SK-N-SH (cell line): ENCODE data around the gene GVQW3. TPM values are rescaled to one million over a fixed set of nuclear protein-coding genes. Genes with fewer than 3 reads are reported as not detected.

Experiments
- CTCF ChIA-PET: fragments of 300-600, 350-600 bp; formaldehyde crosslinking; extraction: SDS; loops from one replicate; lab custom pipeline; 2021; lab: Yijun Ruan, JAX
- POLR2A ChIA-PET: fragments of 350-600 bp; sonication (Branson Sonifier 250); formaldehyde crosslinking; extraction: SDS; loops from one replicate; lab custom pipeline; 2020; ENCODE audit warnings: antibody characterized with exemption, inconsistent platforms; lab: Yijun Ruan, JAX
- DNase-seq: peaks from one replicate; pipeline ENCODE4 v3.0.0; 2012
- H2AFZ ChIP-seq: fragments of 200-600 bp; sonication (generic); 2 replicates; pipeline ENCODE4 v1.8.1; 2016; ENCODE audit warnings: antibody characterized with exemption, mild to moderate bottlenecking, low read depth
- H3F3A ChIP-seq: fragments of 200-600 bp; sonication (generic); replicated peaks from 2 replicates; pipeline ENCODE3; 2016; ENCODE audit warnings: antibody characterized with exemption, mild to moderate bottlenecking; ENCODE audit not compliant: insufficient read depth
- H3K27ac ChIP-seq, 2 experiments: fragments of 200-500 bp in 1 of 2; fragments of 200-600 bp in 1 of 2; sonication (Bioruptor generic) in 1 of 2; sonication (generic), shearing (Covaris generic) in 1 of 2; 2 replicates each; pipeline versions ENCODE4 v1.5.1 to v1.6.1; 2014 to 2016; ENCODE audit warnings: low read depth in 2 of 2, inconsistent platforms in 1 of 2, low read length in 1 of 2, mild to moderate bottlenecking in 1 of 2, mixed read lengths in 1 of 2
- H3K27me3 ChIP-seq: fragments of 200-600 bp; sonication (generic), shearing (Covaris generic); 2 replicates; pipeline ENCODE4 v1.6.1; 2016; ENCODE audit warnings: mixed run types; ENCODE audit not compliant: insufficient read depth
- H3K36me3 ChIP-seq, 2 experiments: fragments of 200-500 bp in 1 of 2; fragments of 200-600 bp in 1 of 2; sonication (Bioruptor generic) in 1 of 2; sonication (generic) in 1 of 2; replicated peaks in 1 of 2; 2 replicates each; pipeline versions ENCODE3 to v1.5.1; 2014 to 2016; ENCODE audit warnings: low read length in 1 of 2, mild to moderate bottlenecking in 1 of 2; ENCODE audit not compliant: insufficient read depth in 2 of 2, control insufficient read depth in 1 of 2
- H3K4me1 ChIP-seq, 2 experiments: fragments of 200-500 bp in 1 of 2; fragments of 200-600 bp in 1 of 2; sonication (Bioruptor generic) in 1 of 2; sonication (generic), shearing (Covaris generic) in 1 of 2; 2 replicates each; pipeline versions ENCODE4 v1.5.1 to v1.6.1; 2014 to 2016; ENCODE audit warnings: low read depth in 1 of 2, low read length in 1 of 2, mixed run types in 1 of 2; ENCODE audit not compliant: insufficient read depth in 2 of 2, control insufficient read depth in 1 of 2
- H3K4me2 ChIP-seq: fragments of 200-600 bp; sonication (generic), shearing (Covaris generic); 2 replicates; pipeline ENCODE4 v1.6.1; 2017; ENCODE audit warnings: mixed run types
- H3K4me3 ChIP-seq, 2 experiments: fragments of 200-500 bp in 1 of 2; fragments of 200-600 bp in 1 of 2; sonication (Bioruptor generic) in 1 of 2; sonication (generic), shearing (Covaris generic) in 1 of 2; 2 replicates each; pipeline versions ENCODE4 v1.5.1 to v1.8.1; 2014 to 2016; ENCODE audit warnings: low read depth in 2 of 2, inconsistent platforms in 1 of 2, low read length in 1 of 2, mild to moderate bottlenecking in 1 of 2, mixed read lengths in 1 of 2, moderate library complexity in 1 of 2
- H3K79me2 ChIP-seq: fragments of 200-600 bp; sonication (generic); 2 replicates; pipeline ENCODE4 v1.8.1; 2017; ENCODE audit warnings: mild to moderate bottlenecking; ENCODE audit not compliant: insufficient read depth
- H3K9ac ChIP-seq: fragments of 200-600 bp; sonication (generic); 2 replicates; pipeline ENCODE4 v1.6.1; 2017; ENCODE audit warnings: mixed run types
- H3K9me2 ChIP-seq: fragments of 200-600 bp; sonication (generic); 2 replicates; pipeline ENCODE4 v1.6.1; 2017; ENCODE audit warnings: mixed run types
- H3K9me3 ChIP-seq: fragments of 200-600 bp; sonication (generic); 2 replicates; pipeline ENCODE4 v1.6.1; 2017; ENCODE audit warnings: mixed run types, mild to moderate bottlenecking, moderate library complexity
- H4K20me1 ChIP-seq: fragments of 200-600 bp; sonication (generic); 2 replicates; pipeline ENCODE4 v1.6.1; 2017; ENCODE audit warnings: mild to moderate bottlenecking, mixed run types; ENCODE audit not compliant: insufficient read depth
- GATA2 ChIP-seq: sonication (generic); formaldehyde crosslinking; IDR thresholded peaks from 2 replicates; pipeline ENCODE4 v1.5.0; 2020; ENCODE audit warnings: mild to moderate bottlenecking, missing genetic modification reagents
- IRF3 ChIP-seq: fragments of 150-350 bp; IDR thresholded peaks from 2 replicates; pipeline ENCODE4 v1.6.1; 2016; ENCODE audit warnings: mild to moderate bottlenecking, low read depth, low read length
- JUND ChIP-seq: IDR thresholded peaks from 2 replicates; pipeline ENCODE4 v1.4.0; 2012
- MEF2A ChIP-seq: IDR thresholded peaks from 2 replicates; pipeline ENCODE4 v1.4.0; 2012; ENCODE audit warnings: low read depth, borderline replicate concordance
- MXI1 ChIP-seq: IDR thresholded peaks from 2 replicates; pipeline ENCODE4 v1.6.1; 2012; ENCODE audit warnings: mild to moderate bottlenecking, low read depth, low read length, improper control_type of control experiment
- NRF1 ChIP-seq: IDR thresholded peaks from 2 replicates; pipeline ENCODE4 v1.6.1; 2012; ENCODE audit warnings: low read depth, mild to moderate bottlenecking, low read length
- RCOR1 ChIP-seq: fragments of 150-350 bp; IDR thresholded peaks from 2 replicates; pipeline ENCODE4 v1.6.1; 2017; ENCODE audit warnings: antibody characterized with exemption, low read length
- REST ChIP-seq: IDR thresholded peaks from 2 replicates; pipeline ENCODE4 v1.6.1; 2012; ENCODE audit warnings: mild to moderate bottlenecking, low read depth, low read length, moderate library complexity
- SMC3 ChIP-seq: IDR thresholded peaks from 2 replicates; pipeline ENCODE4 v1.6.1; 2012; ENCODE audit warnings: low read depth, low read length, improper control_type of control experiment
- TAF1 ChIP-seq: IDR thresholded peaks from 2 replicates; pipeline ENCODE4 v1.6.1; 2012; ENCODE audit warnings: low read depth, mild to moderate bottlenecking, low read length, moderate library complexity, borderline replicate concordance
- TCF12 ChIP-seq: IDR thresholded peaks from 2 replicates; pipeline ENCODE4 v1.4.0; 2012
- TEAD4 ChIP-seq: IDR thresholded peaks from 2 replicates; pipeline ENCODE4 v1.4.0; 2012; ENCODE audit warnings: mild to moderate bottlenecking, borderline replicate concordance; ENCODE audit not compliant: insufficient read depth
- USF1 ChIP-seq: IDR thresholded peaks from 2 replicates; pipeline ENCODE4 v1.4.0; 2012; ENCODE audit warnings: low read depth, borderline replicate concordance
- YY1 ChIP-seq: IDR thresholded peaks from 2 replicates; pipeline ENCODE4 v1.4.0; 2012; ENCODE audit warnings: low read depth, mild to moderate bottlenecking
- WGBS: methylation state at CpG from one replicate; pipeline ENCODE4 v1.1.6; 2017; ENCODE audit warnings: low lambda C conversion rate; 5-methylcytosine and 5-hydroxymethylcytosine counted together
- polyA plus RNA-seq, 3 experiments: library from polyadenylated mRNA; depleted of rRNA; stranded (reverse); fragments of >200 nt; gene quantifications; 2 replicates each; pipeline ENCODE4 v1.2.3, GENCODE V29; 2012

The GVQW3 gene
- polyA plus RNA-seq, 1 of the 3 experiments (the other 2 are of a cell fraction), result 2.3 TPM

- H3K4me3 ChIP-seq, result no peak overlapping the region
- H3K79me2 ChIP-seq, result no peaks in the 10 kb centered on the region
- no peaks in the 10 kb centered on the region for H4K20me1 ChIP-seq
- WGBS, result 80% methylated on average over 4 of the region's 4 CpGs
- no peak overlapping the region for H3K9ac ChIP-seq
- no peaks in the 10 kb centered on the region for H3K9me2 ChIP-seq
- no peak overlapping the region for H2AFZ ChIP-seq
- TF ChIP-seq USF1 (no peak), TCF12 (no peak), RCOR1 (no peak), MEF2A (no peak), MXI1 (no peak), TEAD4 (no peak), SMC3 (no peak), NRF1 (no peak), TAF1 (no peak), JUND (no peak), IRF3 (no peak), GATA2 (CRISPR knock-in tag) (no peak), REST (no peak), YY1 (no peak)
- H3F3A ChIP-seq, result no peaks in the 10 kb centered on the region
- no peak overlapping the region for H3K27ac ChIP-seq
- peaks cover 0 to 10% of the 10 kb centered on the region in 2 experiments; a peak in 3 of 4 replicates for H3K4me1 ChIP-seq
- no peaks in the 10 kb centered on the region for H3K27me3 ChIP-seq
- no peak for DNase-seq
- no peaks in the 10 kb centered on the region for H3K9me3 ChIP-seq
- POLR2A ChIA-PET, result no interaction called here
- CTCF ChIA-PET, result interaction anchor here (0.8 kb wide), 1 partner anchor 17 kb away, joined by 3 read pairs; no protein-coding TSS in a partner anchor
- no peaks in the 10 kb centered on the region for H3K36me3 ChIP-seq
- H3K4me2 ChIP-seq, result no peak overlapping the region
Measured at GRCh38 chr11:76406359-76406758, 25.2 kb downstream of the GVQW3 start.
